Measurements from ENCODE around the gene FCHSD2. TPM values are rescaled to one million over a fixed set of nuclear protein-coding genes. Genes with fewer than 3 reads are reported as not detected.
"Not testable (repeated sequence)": the region's sequence is repeated elsewhere in the genome, so short reads cannot be mapped to it uniquely, and the experiment has no call there.

FCHSD2 gene
- total RNA-seq, 1 donor from 2014 or later: 32.8 TPM

GRCh38 chr11:72811686-72812085 lies 330.4 kb downstream of the FCHSD2 start:
- DNase-seq (ENCODE audit: extremely low read depth, low read depth, low spot score): not testable (repeated sequence)

- DNase-seq (ENCODE audit: extremely low read depth, low read depth, low spot score): no peak
These were observed 333.8 kb downstream of the FCHSD2 start for GRCh38 chr11:72808331-72808798.

- no peak for DNase-seq (ENCODE audit: extremely low read depth, low read depth, low spot score)
These were observed 334.3 kb downstream of the FCHSD2 start for GRCh38 chr11:72807792-72808191.

- no peak for DNase-seq (ENCODE audit: extremely low read depth, low read depth, low spot score)
These were observed 335.0 kb downstream of the FCHSD2 start for GRCh38 chr11:72807021-72807693.

GRCh38 chr11:72806378-72806777 lies 335.7 kb downstream of the FCHSD2 start:
- DNase-seq (ENCODE audit: extremely low read depth, low read depth, low spot score): not testable (repeated sequence)

- DNase-seq (ENCODE audit: extremely low read depth, low read depth, low spot score): no peak
These were observed 336.9 kb downstream of the FCHSD2 start for GRCh38 chr11:72805216-72805615.

GRCh38 chr11:72802822-72803221 lies 339.3 kb downstream of the FCHSD2 start:
- no peak for DNase-seq (ENCODE audit: extremely low read depth, low read depth, low spot score)

- DNase-seq (ENCODE audit: extremely low read depth, low read depth, low spot score): no peak
These were observed 342.7 kb downstream of the FCHSD2 start for GRCh38 chr11:72799441-72799840.

GRCh38 chr11:72798361-72798760 lies 343.8 kb downstream of the FCHSD2 start:
- no peak for DNase-seq (ENCODE audit: extremely low read depth, low read depth, low spot score)

GRCh38 chr11:72793425-72794367 lies 348.4 kb downstream of the FCHSD2 start, which contains the start of gene STARD10:
Gene STARD10 (minus strand): TSS chr11:72794047. CDS start chr11:72781181, 12,866 bp downstream.
- peak; percentile 78 for DNase-seq (ENCODE audit: extremely low read depth, low read depth, low spot score)

- no peak for DNase-seq (ENCODE audit: extremely low read depth, low read depth, low spot score)
These were observed 349.1 kb downstream of the FCHSD2 start for GRCh38 chr11:72793076-72793424.

GRCh38 chr11:72792437-72793021 lies 349.6 kb downstream of the FCHSD2 start:
- DNase-seq (ENCODE audit: extremely low read depth, low read depth, low spot score): no peak

- not testable (repeated sequence) for DNase-seq (ENCODE audit: extremely low read depth, low read depth, low spot score)
These were observed 350.9 kb downstream of the FCHSD2 start for GRCh38 chr11:72791228-72791627.

- DNase-seq (ENCODE audit: extremely low read depth, low read depth, low spot score): no peak
These were observed 352.5 kb downstream of the FCHSD2 start for GRCh38 chr11:72789493-72790131.

- DNase-seq (ENCODE audit: extremely low read depth, low read depth, low spot score): no peak
These were observed 353.9 kb downstream of the FCHSD2 start for GRCh38 chr11:72788241-72788640.

- no peak for DNase-seq (ENCODE audit: extremely low read depth, low read depth, low spot score)
These were observed 354.7 kb downstream of the FCHSD2 start for GRCh38 chr11:72787216-72788104.
